ENCODE data around the gene AUNIP. TPM values are rescaled to one million over a fixed set of nuclear protein-coding genes. Genes with fewer than 3 reads are reported as not detected.
A peak's percentile ranks its signal among the peaks of the same experiment; 100 is the strongest.

The AUNIP gene
- not detected for total RNA-seq
- long read RNA-seq = 0 reads

- intact Hi-C loops (cut with DNase I) = no loop called here
- DNase-seq (ENCODE audit: missing footprints) (peak; percentile 95), ATAC-seq (peak; percentile 96)
These were observed at the start of gene AUNIP for GRCh38 chr1:25858906-25859789. TSS of gene AUNIP (minus strand) at chr1:25859457. CDS start at chr1:25859357, 100 bp downstream.

GRCh38 chr1:25909040-25909439 lies 49.8 kb upstream of the AUNIP start:
- intact Hi-C loops (cut with DNase I) = no loop called here
- DNase-seq (ENCODE audit: missing footprints) (no peak), ATAC-seq (no peak)

- intact Hi-C loops (cut with DNase I) = no loop called here
- DNase-seq (ENCODE audit: missing footprints) (no peak), ATAC-seq (no peak)
These were observed 48.9 kb upstream of the AUNIP start for GRCh38 chr1:25908161-25908560.

- intact Hi-C loops (cut with DNase I) = no loop called here
- no peak for DNase-seq (ENCODE audit: missing footprints)
- no peak for ATAC-seq
These were observed 48.3 kb upstream of the AUNIP start for GRCh38 chr1:25907601-25908000.

- ATAC-seq = no peak
- no peak for DNase-seq (ENCODE audit: missing footprints)
These were observed 47.5 kb upstream of the AUNIP start for GRCh38 chr1:25906644-25907300.

GRCh38 chr1:25905680-25906643 lies 46.7 kb upstream of the AUNIP start, which contains the start of gene STMN1:
TSS of gene STMN1 (minus strand) at chr1:25906419. CDS start at chr1:25904676, 1,743 bp downstream.
- peak; percentile 94 for ATAC-seq
- intact Hi-C loops (cut with DNase I) = no loop called here
- peak; percentile 93 for DNase-seq (ENCODE audit: missing footprints)

More at GRCh38 chr1:25906644-25907300, 47.5 kb upstream of the AUNIP start:
- intact Hi-C loops (cut with DNase I) = no loop called here

- intact Hi-C loops (cut with DNase I) = no loop called here
- peak; percentile 97 for DNase-seq (ENCODE audit: missing footprints)
- peak; percentile 97 for ATAC-seq
These were observed 45.9 kb upstream of the AUNIP start for GRCh38 chr1:25904943-25905679.

- no peak for DNase-seq (ENCODE audit: missing footprints)
- no peak for ATAC-seq
- intact Hi-C loops (cut with DNase I) = no loop called here
These were observed 44.7 kb upstream of the AUNIP start for GRCh38 chr1:25903986-25904385.

- intact Hi-C loops (cut with DNase I) = no loop called here
- ATAC-seq (no peak), DNase-seq (ENCODE audit: missing footprints) (no peak)
These were observed 43.2 kb upstream of the AUNIP start for GRCh38 chr1:25902462-25902861.

GRCh38 chr1:25900219-25900618 lies 41.0 kb upstream of the AUNIP start:
- DNase-seq (ENCODE audit: missing footprints) (no peak), ATAC-seq (no peak)
- intact Hi-C loops (cut with DNase I) = no loop called here

- ATAC-seq (no peak), DNase-seq (ENCODE audit: missing footprints) (no peak)
- intact Hi-C loops (cut with DNase I) = no loop called here
These were observed 40.5 kb upstream of the AUNIP start for GRCh38 chr1:25899792-25900191.

GRCh38 chr1:25898223-25899015 lies 39.2 kb upstream of the AUNIP start:
- ATAC-seq = no peak
- intact Hi-C loops (cut with DNase I) = no loop called here
- no peak for DNase-seq (ENCODE audit: missing footprints)

- intact Hi-C loops (cut with DNase I) = no loop called here
- ATAC-seq (no peak), DNase-seq (ENCODE audit: missing footprints) (no peak)
These were observed 38.5 kb upstream of the AUNIP start for GRCh38 chr1:25897754-25898153.

GRCh38 chr1:25896266-25896665 lies 37.0 kb upstream of the AUNIP start:
- DNase-seq (ENCODE audit: missing footprints) (no peak), ATAC-seq (no peak)
- intact Hi-C loops (cut with DNase I) = no loop called here

GRCh38 chr1:25895365-25895990 lies 36.2 kb upstream of the AUNIP start:
- ATAC-seq (peak; percentile 97), DNase-seq (ENCODE audit: missing footprints) (peak; percentile 94)
- intact Hi-C loops (cut with DNase I) = loop anchor here (1.0 kb wide), 1 partner anchor 103 kb away; the partner anchor contains the start of gene PAFAH2

GRCh38 chr1:25893116-25893515 lies 33.9 kb upstream of the AUNIP start:
- DNase-seq (ENCODE audit: missing footprints) (no peak), ATAC-seq (no peak)
- intact Hi-C loops (cut with DNase I) = no loop called here

GRCh38 chr1:25891606-25892005 lies 32.3 kb upstream of the AUNIP start:
- DNase-seq (ENCODE audit: missing footprints) (no peak), ATAC-seq (no peak)
- intact Hi-C loops (cut with DNase I) = no loop called here

All from Right ventricle myocardium inferior (tissue), 1 donor.